Activated CD4-positive, alpha-beta memory T cell treated with anti-CD3 and anti-CD28 coated beads for 36 hours (primary cell): ENCODE results near the gene DNAL1. TPM values are rescaled to one million over a fixed set of nuclear protein-coding genes. Genes with fewer than 3 reads are reported as not detected.
"Not testable (repeated sequence)": the region's sequence is repeated elsewhere in the genome, so short reads cannot be mapped to it uniquely, and the experiment has no call there.

Source experiments
- CTCF ChIA-PET: fragments of 350-600 bp; sonication (Branson Sonifier 250); formaldehyde crosslinking; loops from one replicate; lab custom pipeline; 2021; ENCODE audit warnings: antibody characterized with exemption, inconsistent platforms; lab: Charles Lee
- POLR2A ChIA-PET: fragments of 350-600 bp; sonication (Branson Sonifier 250); formaldehyde crosslinking; loops from one replicate; lab custom pipeline; 2021; ENCODE audit warnings: antibody characterized with exemption; lab: Charles Lee
- DNase-seq: peaks from one replicate; pipeline ENCODE4 v3.0.0-alpha.2; 2020
- H3K27ac Mint-ChIP-seq: one replicate; pipeline ENCODE4 v1.8.0; 2021; ENCODE audit warnings: mixed read lengths
- H3K27me3 Mint-ChIP-seq: one replicate; pipeline ENCODE4 v1.8.0; 2021; ENCODE audit warnings: mixed read lengths
- H3K36me3 Mint-ChIP-seq: one replicate; pipeline ENCODE4 v1.8.0; 2021; ENCODE audit warnings: mixed read lengths
- H3K4me1 Mint-ChIP-seq: one replicate; pipeline ENCODE4 v1.8.0; 2021; ENCODE audit warnings: low read depth, mixed read lengths
- H3K4me3 Mint-ChIP-seq: one replicate; pipeline ENCODE4 v1.8.0; 2021; ENCODE audit warnings: mild to moderate bottlenecking, mixed read lengths
- H3K9me3 Mint-ChIP-seq: one replicate; pipeline ENCODE4 v1.8.0; 2021; ENCODE audit warnings: mixed read lengths
- intact Hi-C: fragments of 100-400 bp; cut with micrococcal nuclease; formaldehyde crosslinking; loops from one replicate; pipeline ENCODE4 v1.15.1; 2023
- total RNA-seq, 2 experiments: library from RNA; stranded (reverse); gene quantifications; one replicate each; pipeline ENCODE4 v1.2.3, GENCODE V29; 2021

DNAL1 gene
- total RNA-seq, 2 experiments from 2014 or later, result 4.1 to 6.2 TPM

DNA sequence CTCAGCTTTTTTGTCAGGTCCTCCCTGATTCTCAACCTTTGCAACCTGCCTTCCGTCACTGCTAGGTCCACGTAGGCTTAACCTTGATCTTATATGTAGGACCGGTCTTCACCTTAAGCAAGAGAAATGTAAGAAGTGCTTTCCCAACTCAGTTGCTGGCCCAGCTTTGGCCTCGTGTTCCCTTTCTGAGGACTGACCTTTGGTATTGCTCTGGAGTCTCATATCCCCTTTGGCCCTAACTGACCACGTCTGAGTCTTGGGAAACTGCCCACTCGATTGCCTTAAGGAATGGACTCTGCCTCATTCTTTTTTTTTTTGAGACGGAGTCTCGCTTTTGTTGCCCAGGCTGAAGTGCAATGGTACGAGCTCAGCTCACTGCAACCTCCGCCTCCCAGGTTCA, 24.5 kb upstream of the DNAL1 start:
- H3K27me3 Mint-ChIP-seq, result no peaks in the 10 kb centered on the region
- ChIA-PET CTCF (no interaction called here), POLR2A (no interaction called here)
- H3K36me3 Mint-ChIP-seq, result no peaks in the 10 kb centered on the region
- H3K27ac Mint-ChIP-seq, result no peak overlapping the region
- H3K9me3 Mint-ChIP-seq, result no peaks in the 10 kb centered on the region
- intact Hi-C loops, result no loop called here
- no peak overlapping the region for H3K4me3 Mint-ChIP-seq
- no peak for DNase-seq
- no peaks in the 10 kb centered on the region for H3K4me1 Mint-ChIP-seq

DNA sequence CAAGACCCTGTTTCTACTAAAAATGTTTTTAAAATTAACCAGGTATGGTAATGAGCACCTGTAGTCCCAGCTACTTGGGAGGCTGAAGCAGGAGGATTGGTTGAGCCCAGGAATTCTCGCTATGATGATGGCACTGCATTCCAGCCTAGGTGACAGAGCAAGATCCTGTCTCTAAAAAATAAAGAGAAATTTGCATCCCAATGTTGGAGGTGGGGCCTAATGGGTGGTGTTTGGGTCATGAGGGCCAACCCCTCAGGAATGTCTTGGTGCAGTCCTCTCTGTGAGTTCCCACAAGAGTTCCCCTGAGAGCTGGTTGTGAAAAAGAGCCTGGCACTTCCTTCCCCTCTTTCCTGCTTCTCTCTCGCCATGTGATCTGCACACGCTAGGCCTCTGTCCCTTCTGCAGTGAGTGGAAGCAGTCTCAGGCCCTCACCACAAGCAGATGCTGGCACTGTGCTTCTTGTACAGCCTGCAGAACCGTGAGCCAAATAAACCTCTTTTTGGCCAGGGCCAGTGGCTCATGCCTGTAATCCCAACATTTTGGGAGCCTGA, 21.2 kb upstream of the DNAL1 start:
- Mint-ChIP-seq H3K27me3 (no peaks in the 10 kb centered on the region), H3K4me1 (peaks cover 9% of the 10 kb centered on the region), H3K9me3 (no peaks in the 10 kb centered on the region), H3K4me3 (no peak overlapping the region), H3K36me3 (no peaks in the 10 kb centered on the region), H3K27ac (no peak overlapping the region)
- ChIA-PET CTCF (no interaction called here), POLR2A (no interaction called here)
- intact Hi-C loops, result no loop called here
- no peak for DNase-seq

GRCh38 chr14:73625706-73626105, 19.1 kb upstream of the DNAL1 start:
- no peak for DNase-seq
- H3K9me3 Mint-ChIP-seq, result no peaks in the 10 kb centered on the region
- H3K4me3 Mint-ChIP-seq, result no peak overlapping the region
- no peaks in the 10 kb centered on the region for H3K36me3 Mint-ChIP-seq
- no peak overlapping the region for H3K27ac Mint-ChIP-seq
- CTCF ChIA-PET, result interaction anchor here (2.4 kb wide), 1 partner anchor 54 kb away, joined by 9 read pairs; no protein-coding TSS in a partner anchor
- no peaks in the 10 kb centered on the region for H3K27me3 Mint-ChIP-seq
- H3K4me1 Mint-ChIP-seq, result peaks cover 9% of the 10 kb centered on the region
- intact Hi-C loops, result no loop called here
- POLR2A ChIA-PET, result interaction anchor here (1.8 kb wide), 1 partner anchor 56 kb away, joined by 6 read pairs; no protein-coding TSS in a partner anchor

DNA sequence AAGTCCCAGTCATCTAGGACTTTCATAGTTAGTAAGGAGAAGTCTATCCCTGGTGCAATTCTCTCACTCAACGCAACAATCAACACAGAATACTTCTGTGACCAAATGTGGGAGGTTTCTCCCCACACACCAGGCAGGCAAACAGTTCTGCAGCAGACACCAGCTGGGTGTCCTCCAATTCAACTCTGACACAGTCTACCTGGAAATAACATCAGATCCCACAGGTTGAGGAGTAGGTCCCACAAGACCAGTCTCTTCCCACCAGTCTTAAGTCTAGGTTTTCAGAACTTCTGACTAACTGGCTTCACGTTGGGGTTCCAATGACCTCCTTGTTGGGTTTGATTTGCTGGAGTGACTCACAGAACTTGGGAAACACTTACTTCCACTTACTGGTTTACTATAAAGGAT, 17.6 kb upstream of the DNAL1 start:
- DNase-seq, result peak; percentile 47
- POLR2A ChIA-PET, result interaction anchor here (0.6 to 1.8 kb wide), 3 partner anchors 18 to 136 kb away, joined by 3 to 6 read pairs (median 5); partner anchors contain the start of gene RIOX1
- CTCF ChIA-PET, result interaction anchor here (0.6 to 2.4 kb wide), 6 partner anchors 15 to 362 kb away, joined by 3 to 9 read pairs (median 5); partner anchors contain the start of genes ACOT4 and ACOT6
- Mint-ChIP-seq H3K27me3 (no peaks in the 10 kb centered on the region), H3K4me1 (peaks cover 9% of the 10 kb centered on the region), H3K27ac (no peak overlapping the region), H3K4me3 (no peak overlapping the region), H3K9me3 (no peaks in the 10 kb centered on the region), H3K36me3 (no peaks in the 10 kb centered on the region)
- intact Hi-C loops, result no loop called here

- CTCF ChIA-PET, result interaction anchor here (7.6 kb wide), 1 partner anchor 122 kb away, joined by 100 read pairs; no protein-coding TSS in a partner anchor
- intact Hi-C loops, result loop anchor here (5.0 kb wide), 3 partner anchors 38 to 197 kb away; partner anchors contain the start of genes ACOT4 and RIOX1
- no peaks in the 10 kb centered on the region for H3K36me3 Mint-ChIP-seq
- POLR2A ChIA-PET, result no interaction called here
- H3K9me3 Mint-ChIP-seq, result no peaks in the 10 kb centered on the region
- DNase-seq, result no peak
- peaks cover 3% of the 10 kb centered on the region for H3K27me3 Mint-ChIP-seq
- peaks cover 16% of the 10 kb centered on the region for H3K4me1 Mint-ChIP-seq
- H3K4me3 Mint-ChIP-seq, result no peak overlapping the region
- no peak overlapping the region for H3K27ac Mint-ChIP-seq
Observed at GRCh38 chr14:73630009-73630780, 14.6 kb upstream of the DNAL1 start.

DNA sequence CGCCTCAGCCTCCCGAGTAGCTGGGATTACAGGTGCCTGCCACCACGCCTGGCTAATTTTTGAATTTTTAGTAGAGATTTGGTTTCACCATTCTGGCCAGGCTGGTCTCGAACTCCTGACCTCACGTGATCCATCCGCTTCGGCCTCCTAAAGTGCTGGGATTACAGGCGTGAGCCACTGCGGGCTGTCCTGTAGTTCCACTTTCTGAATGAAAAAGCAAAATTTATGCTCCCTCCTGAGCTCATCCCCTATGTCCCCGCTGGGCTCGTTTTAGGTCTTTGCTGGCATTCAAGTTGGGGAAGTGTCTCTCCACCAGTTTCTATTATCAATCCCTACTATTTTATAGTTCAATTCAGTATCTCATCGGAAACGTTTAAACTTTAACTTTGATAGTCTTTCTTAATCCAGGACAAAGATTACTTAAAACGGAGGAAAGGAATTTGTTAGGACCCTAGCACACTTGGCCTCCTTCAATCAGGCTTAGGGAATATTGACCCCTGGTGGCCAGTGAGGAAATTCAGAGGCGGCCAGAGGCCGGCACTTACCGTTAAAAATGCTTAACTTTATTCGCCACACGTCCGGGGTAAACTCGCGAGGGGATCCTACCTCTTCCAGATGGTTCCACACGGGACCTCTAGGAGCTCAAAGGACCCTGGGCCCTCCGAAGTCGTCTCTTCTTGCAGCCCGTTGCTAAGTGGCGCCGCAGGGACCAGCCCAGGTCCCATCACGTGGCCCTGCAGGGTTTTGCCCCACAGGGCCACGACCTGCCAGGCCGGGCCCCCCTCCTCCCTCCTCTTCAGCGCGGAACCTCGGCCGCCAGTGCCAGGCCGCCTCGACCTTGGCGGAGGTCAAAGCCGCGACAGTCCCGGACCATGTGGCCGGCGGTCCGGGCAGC, 11.4 kb upstream of the DNAL1 start:
- intact Hi-C loops, result loop anchor here (1.0 to 5.0 kb wide), 6 partner anchors 41 to 461 kb away; partner anchors contain the start of genes ACOT2, ACOT4 and RIOX1
- peaks cover 7% of the 10 kb centered on the region for H3K4me1 Mint-ChIP-seq
- peaks cover 3% of the 10 kb centered on the region for H3K27me3 Mint-ChIP-seq
- no peaks in the 10 kb centered on the region for H3K9me3 Mint-ChIP-seq
- peak overlapping the region; percentile 55 for H3K4me3 Mint-ChIP-seq
- no peaks in the 10 kb centered on the region for H3K36me3 Mint-ChIP-seq
- ChIA-PET POLR2A (no interaction called here), CTCF (interaction anchor here (0.6 to 7.6 kb wide), 16 partner anchors 13 to 338 kb away, joined by 3 to 100 read pairs (median 4); partner anchors contain the start of genes ACOT2 and ACOT6)
- H3K27ac Mint-ChIP-seq, result peak overlapping the region; percentile 34
- DNase-seq, result peak; percentile 73

- intact Hi-C loops, result loop anchor here (5.0 kb wide), 3 partner anchors 42 to 193 kb away; partner anchors contain the start of genes ACOT4 and RIOX1
- Mint-ChIP-seq H3K4me3 (peak overlapping the region; percentile 55), H3K9me3 (no peaks in the 10 kb centered on the region), H3K27me3 (peaks cover 3% of the 10 kb centered on the region), H3K36me3 (no peaks in the 10 kb centered on the region), H3K4me1 (peaks cover 8% of the 10 kb centered on the region), H3K27ac (no peak overlapping the region)
- ChIA-PET CTCF (interaction anchor here (0.5 to 7.6 kb wide), 10 partner anchors 12 to 1183 kb away, joined by 3 to 100 read pairs (median 8); partner anchors contain the start of genes ACOT2 and ACOT6), POLR2A (no interaction called here)
- no peak for DNase-seq
Observed at GRCh38 chr14:73634011-73634833, 10.6 kb upstream of the DNAL1 start.

GRCh38 chr14:73636355-73636754, 8.4 kb upstream of the DNAL1 start:
- H3K27me3 Mint-ChIP-seq, POLR2A ChIA-PET, H3K4me1 Mint-ChIP-seq, H3K9me3 Mint-ChIP-seq, intact Hi-C loops, H3K27ac Mint-ChIP-seq, H3K4me3 Mint-ChIP-seq, H3K36me3 Mint-ChIP-seq, DNase-seq: not testable (repeated sequence)
- CTCF ChIA-PET, result interaction anchor here (1.0 to 7.6 kb wide), 2 partner anchors 35 to 128 kb away, joined by 4 to 100 read pairs; no protein-coding TSS in a partner anchor

- H3K9me3 Mint-ChIP-seq, result no peaks in the 10 kb centered on the region
- intact Hi-C loops, result no loop called here
- no peaks in the 10 kb centered on the region for H3K36me3 Mint-ChIP-seq
- H3K4me3 Mint-ChIP-seq, result no peak overlapping the region
- H3K4me1 Mint-ChIP-seq, result peaks cover 9% of the 10 kb centered on the region
- ChIA-PET CTCF (interaction anchor here (1.1 kb wide), 1 partner anchor 68 kb away, joined by 5 read pairs; no protein-coding TSS in a partner anchor), POLR2A (interaction anchor here (0.6 kb wide), 1 partner anchor 506 kb away, joined by 4 read pairs; no protein-coding TSS in a partner anchor)
- DNase-seq, result no peak
- no peak overlapping the region for H3K27ac Mint-ChIP-seq
- H3K27me3 Mint-ChIP-seq, result peaks cover 3% of the 10 kb centered on the region
Observed at GRCh38 chr14:73637830-73638229, 7.0 kb upstream of the DNAL1 start.

- intact Hi-C loops, result no loop called here
- H3K36me3 Mint-ChIP-seq, result peaks cover 2% of the 10 kb centered on the region
- DNase-seq, result no peak
Observed at GRCh38 chr14:73640796-73641365, 3.9 kb upstream of the DNAL1 start.

More at GRCh38 chr14:73640796-73641365, 3.9 kb upstream of the DNAL1 start:
- Mint-ChIP-seq H3K27ac (no peak overlapping the region), H3K9me3 (no peaks in the 10 kb centered on the region), H3K4me3 (no peak overlapping the region), H3K4me1 (peaks cover 18% of the 10 kb centered on the region), H3K27me3 (no peaks in the 10 kb centered on the region)
- CTCF ChIA-PET, result no interaction called here
- POLR2A ChIA-PET, result no interaction called here
